T-helper 1 cell (primary cell): Measurements from ENCODE around the gene DZIP1.
"Not testable (repeated sequence)": the region's sequence is repeated elsewhere in the genome, so short reads cannot be mapped to it uniquely, and the experiment has no call there.

ENCODE experiments used
- DNase-seq, 5 donors: peaks; one replicate each; pipeline ENCODE4 v3.0.0-alpha.2; 2012 to 2020

Gene DZIP1

GRCh38 chr13:95596701-95597100 is 47.8 kb downstream of the DZIP1 start:
- no peak for DNase-seq

- no peak for DNase-seq
Measured at GRCh38 chr13:95593462-95593861, 51.0 kb downstream of the DZIP1 start.

GRCh38 chr13:95588721-95589120 is 55.8 kb downstream of the DZIP1 start:
- no peak for DNase-seq

- DNase-seq: no peak
Measured at GRCh38 chr13:95588134-95588533, 56.4 kb downstream of the DZIP1 start.

GRCh38 chr13:95585867-95586266 is 58.6 kb downstream of the DZIP1 start:
- no peak for DNase-seq

- DNase-seq: peak in 1 of 5 donors; percentile 3
Measured at GRCh38 chr13:95579303-95579702, 65.2 kb downstream of the DZIP1 start.

GRCh38 chr13:95573221-95573620 is 71.3 kb downstream of the DZIP1 start:
- no peak for DNase-seq

GRCh38 chr13:95571941-95572340 is 72.6 kb downstream of the DZIP1 start:
- DNase-seq: no peak

- DNase-seq: no peak
Measured at GRCh38 chr13:95570016-95570415, 74.5 kb downstream of the DZIP1 start.

- DNase-seq: no peak
Measured at GRCh38 chr13:95568131-95568530, 76.4 kb downstream of the DZIP1 start.

- DNase-seq: not testable (repeated sequence)
Measured at GRCh38 chr13:95565758-95566157, 78.7 kb downstream of the DZIP1 start.

GRCh38 chr13:95564733-95565291 is 79.7 kb downstream of the DZIP1 start:
- no peak for DNase-seq

- DNase-seq: no peak
Measured at GRCh38 chr13:95564091-95564490, 80.4 kb downstream of the DZIP1 start.

- DNase-seq: no peak
Measured at GRCh38 chr13:95560387-95560786, 84.1 kb downstream of the DZIP1 start.

- DNase-seq: no peak
Measured at GRCh38 chr13:95559100-95559499, 85.4 kb downstream of the DZIP1 start.

GRCh38 chr13:95557013-95557412 is 87.5 kb downstream of the DZIP1 start:
- DNase-seq: no peak

GRCh38 chr13:95553581-95554385 is 90.7 kb downstream of the DZIP1 start:
- DNase-seq: no peak

GRCh38 chr13:95552539-95553441 is 91.7 kb downstream of the DZIP1 start, which contains the start of gene CLDN10:
TSS of gene CLDN10 (plus strand) at chr13:95552720. CDS start at chr13:95552754, 34 bp downstream.
- peak in 1 of 5 donors; percentile 11 for DNase-seq

- no peak for DNase-seq
Measured at GRCh38 chr13:95552208-95552538, 92.3 kb downstream of the DZIP1 start.

- DNase-seq: no peak
Measured at GRCh38 chr13:95547531-95548167, 96.9 kb downstream of the DZIP1 start.

GRCh38 chr13:95546919-95547318 is 97.6 kb downstream of the DZIP1 start:
- no peak for DNase-seq

GRCh38 chr13:95544293-95544692 is 100.2 kb downstream of the DZIP1 start:
- DNase-seq: no peak

GRCh38 chr13:95541911-95542474 is 102.5 kb downstream of the DZIP1 start:
- DNase-seq: no peak
